Endothelial cell of umbilical vein (primary cell): ENCODE measurements around the gene PATE4.

Experiments used
- CTCF ChIP-seq, 2 donors: IDR thresholded peaks; 1 replicate in 1 of 2; 2 replicates in 1 of 2; pipeline ENCODE4 v1.5.1; 2011; ENCODE audit warnings: low read length in 2 of 2, mild to moderate bottlenecking in 2 of 2, moderate library complexity in 2 of 2, control low read depth in 1 of 2, inconsistent platforms in 1 of 2, low read depth in 1 of 2; ENCODE audit not compliant: insufficient read depth in 1 of 2; ENCODE audit errors: extremely low read depth in 1 of 2
- EZH2 ChIP-seq: IDR thresholded peaks from 2 replicates; pipeline ENCODE4 v1.6.1; 2012; ENCODE audit warnings: borderline replicate concordance, low read depth, mild to moderate bottlenecking, moderate library complexity, low read length, inconsistent platforms; ENCODE audit not compliant: severe bottlenecking
- POLR2A ChIP-seq: IDR thresholded peaks from 2 replicates; pipeline ENCODE4 v1.6.1; 2012; ENCODE audit warnings: low read depth, mild to moderate bottlenecking, control low read depth, low read length

DNA sequence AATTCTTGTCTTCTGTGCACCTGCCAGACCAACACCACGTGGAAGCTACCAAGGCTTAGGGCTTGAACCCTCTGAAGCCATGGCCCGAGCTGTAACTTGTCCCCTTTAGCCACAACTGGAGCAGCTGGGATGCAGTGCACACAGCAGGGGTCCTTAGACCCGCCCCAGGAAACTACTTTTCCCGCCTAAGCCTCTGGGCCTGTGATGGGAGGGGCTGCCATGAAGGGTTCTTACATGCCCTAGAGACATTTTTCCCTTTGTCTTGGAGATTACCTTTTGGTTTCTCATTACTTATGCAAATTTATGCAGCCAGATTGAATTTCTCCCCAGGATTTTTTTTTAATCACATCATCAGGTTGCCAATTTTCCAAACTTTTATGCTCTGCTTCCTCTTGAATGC lies 35.5 kb upstream of the PATE4 start:
- no peak for TF ChIP-seq CTCF (IDR thresholded peaks at IDR 0.05; ENCODE audit: extremely low read depth in 1 of 2, insufficient read depth in 1 of 2, low read depth in 1 of 2, low read length in 2 of 2)
- TF ChIP-seq POLR2A = no peak
- no peak for TF ChIP-seq EZH2
